Erythroblast (primary cell): ENCODE measurements around the gene LGALSL.

ENCODE experiments used
- GATA1 ChIP-seq: IDR thresholded peaks from 2 replicates; pipeline ENCODE4 v1.6.1; 2011; ENCODE audit warnings: low read depth, mild to moderate bottlenecking, control low read depth, low read length, moderate library complexity
- POLR2A ChIP-seq: IDR thresholded peaks from 2 replicates; pipeline ENCODE4 v1.6.1; 2011; ENCODE audit warnings: mild to moderate bottlenecking, low read length

DNA sequence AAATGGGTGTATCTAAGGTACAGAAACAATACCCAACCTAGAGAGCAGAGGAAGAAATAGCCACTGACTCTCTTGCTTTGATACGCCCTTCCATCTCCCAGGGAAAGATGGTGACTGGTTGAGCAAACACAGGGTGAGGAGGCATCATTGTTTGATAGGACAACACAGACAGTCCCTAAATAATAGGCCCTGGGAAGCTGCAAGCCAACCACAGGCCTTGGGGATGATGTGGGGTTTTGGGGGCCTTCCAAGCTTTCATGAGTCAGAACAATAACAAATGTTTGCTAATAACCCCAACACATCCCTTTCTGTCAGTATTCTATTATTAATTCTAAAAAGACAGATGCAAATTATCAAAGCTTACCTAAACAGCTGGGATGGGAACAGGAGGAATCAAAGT, 9.8 kb downstream of the LGALSL start:
- TF ChIP-seq POLR2A (no peak), GATA1 (no peak)
